GM23248 (cell line): Measurements from ENCODE around the gene BCL2L2. TPM values are rescaled to one million over a fixed set of nuclear protein-coding genes. Genes with fewer than 3 reads are reported as not detected.

Experiments
- DNase-seq: peaks from one replicate; pipeline ENCODE4 v3.0.0-alpha.2; 2015
- H2AFZ ChIP-seq: fragments of 200-600 bp; sonication (generic); 2 replicates; pipeline ENCODE4 v1.6.1; 2016; ENCODE audit warnings: antibody characterized with exemption
- H3F3A ChIP-seq: fragments of 200-600 bp; sonication (generic); 2 replicates; pipeline ENCODE4 v1.6.1; 2016; ENCODE audit warnings: mild to moderate bottlenecking, antibody characterized with exemption, mixed run types; ENCODE audit not compliant: insufficient read depth
- H3K27ac ChIP-seq: fragments of 200-600 bp; sonication (generic); 2 replicates; pipeline ENCODE4 v1.5.1; 2016; ENCODE audit warnings: mild to moderate bottlenecking
- H3K27me3 ChIP-seq: fragments of 200-600 bp; sonication (generic); replicated peaks from 2 replicates; pipeline ENCODE4 v1.6.1; 2016; ENCODE audit warnings: mild to moderate bottlenecking; ENCODE audit not compliant: insufficient read depth
- H3K36me3 ChIP-seq: fragments of 200-600 bp; sonication (generic); 2 replicates; pipeline ENCODE4 v1.6.1; 2016; ENCODE audit warnings: low read depth, mild to moderate bottlenecking
- H3K4me1 ChIP-seq: fragments of 200-600 bp; sonication (generic); 2 replicates; pipeline ENCODE4 v1.6.1; 2016; ENCODE audit warnings: mild to moderate bottlenecking; ENCODE audit not compliant: insufficient read depth
- H3K4me2 ChIP-seq: fragments of 200-600 bp; sonication (generic); one replicate; pipeline ENCODE4 v1.6.1; 2016; ENCODE audit warnings: mild to moderate bottlenecking; ENCODE audit not compliant: unreplicated experiment
- H3K4me3 ChIP-seq: fragments of 200-600 bp; sonication (generic); 2 replicates; pipeline ENCODE4 v1.5.1; 2016; ENCODE audit warnings: mild to moderate bottlenecking
- H3K79me2 ChIP-seq: fragments of 200-600 bp; sonication (generic); 2 replicates; pipeline ENCODE4 v1.6.1; 2016; ENCODE audit warnings: mild to moderate bottlenecking; ENCODE audit not compliant: insufficient read depth
- H3K9ac ChIP-seq: fragments of 200-600 bp; sonication (generic); 2 replicates; pipeline ENCODE4 v1.6.1; 2016; ENCODE audit warnings: mild to moderate bottlenecking
- H3K9me2 ChIP-seq: fragments of 200-600 bp; sonication (generic); 2 replicates; pipeline ENCODE4 v1.6.1; 2016; ENCODE audit warnings: mixed run types, mild to moderate bottlenecking, moderate library complexity; ENCODE audit not compliant: insufficient read depth
- H3K9me3 ChIP-seq: fragments of 200-600 bp; sonication (generic); one replicate; pipeline ENCODE4 v1.6.1; 2017; ENCODE audit warnings: low read depth
- H4K20me1 ChIP-seq: fragments of 200-600 bp; sonication (generic); 2 replicates; pipeline ENCODE4 v1.6.0; 2016; ENCODE audit not compliant: insufficient read depth
- EZH2 ChIP-seq: fragments of 200-600 bp; sonication (generic); IDR thresholded peaks from 2 replicates; pipeline ENCODE4 v1.6.1; 2018; ENCODE audit warnings: antibody characterized with exemption, mild to moderate bottlenecking; ENCODE audit not compliant: insufficient read depth, poor library complexity, severe bottlenecking
- EZH2phosphoT487 ChIP-seq: fragments of 200-600 bp; sonication (generic); IDR thresholded peaks from 2 replicates; pipeline ENCODE4 v1.6.1; 2018; ENCODE audit warnings: antibody characterized with exemption, moderate library complexity, mild to moderate bottlenecking, low read depth; ENCODE audit not compliant: insufficient read depth
- WGBS, 2 experiments: methylation state at CpG; one replicate each; pipeline ENCODE4 v1.1.6; 2015 to 2017; ENCODE audit warnings: low lambda C conversion rate in 2 of 2, low coverage in 1 of 2; ENCODE audit errors: missing lambda C conversion rate in 2 of 2; 5-methylcytosine and 5-hydroxymethylcytosine counted together
- in situ Hi-C: fragments of 300-500 bp; cut with MboI; formaldehyde crosslinking; loops from 2 replicates; pipeline ENCODE4 v1.15.0; 2020
- polyA plus RNA-seq: library from polyadenylated mRNA; unstranded; fragments of >200 nt; fragmentation: Nextera tagmentation; extraction: Ambion mirVana; gene quantifications from 2 replicates; pipeline ENCODE4 v1.2.1, GENCODE V29; 2016
- total RNA-seq: library from RNA; depleted of rRNA; stranded (reverse); fragments of >200 nt; shearing (Covaris generic); gene quantifications from 2 replicates; pipeline ENCODE4 v1.2.3, GENCODE V29; 2014

Gene BCL2L2
- total and polyA plus RNA-seq, 2 experiments from 2014 or later, result 6.4 to 35.0 TPM

- DNase-seq, result peak; percentile 82
- Histone ChIP-seq H3K27ac (no peak overlapping the region), H3K9me2 (no peaks in the 10 kb centered on the region), H3K4me1 (peaks cover 26% of the 10 kb centered on the region), H3K36me3 (no peaks in the 10 kb centered on the region), H4K20me1 (no peaks in the 10 kb centered on the region), H3K9me3 (no peaks in the 10 kb centered on the region), H3K9ac (peak overlapping the region; percentile 43; the same call in 1 of the 2 replicates), H3F3A (peaks cover 26% of the 10 kb centered on the region), H3K27me3 (no peaks in the 10 kb centered on the region), H2AFZ (peak overlapping the region; percentile 66), H3K79me2 (no peaks in the 10 kb centered on the region), H3K4me2 (peak overlapping the region; percentile 60), H3K4me3 (peak overlapping the region; percentile 38; the same call in 1 of the 2 replicates)
- in situ Hi-C loops, result no loop called here
- WGBS, 2 experiments, result 25 to 29% methylated on average over 24 of the region's 24 CpGs
- TF ChIP-seq EZH2, result no peak
- TF ChIP-seq EZH2phosphoT487, result no peak
These were observed 11.7 kb upstream of the BCL2L2 start for GRCh38 chr14:23294734-23295561.

- in situ Hi-C loops, result no loop called here
- Histone ChIP-seq H3K9me2 (no peaks in the 10 kb centered on the region), H4K20me1 (no peaks in the 10 kb centered on the region), H3K9me3 (no peaks in the 10 kb centered on the region), H3K4me3 (no peak overlapping the region), H3K27me3 (no peaks in the 10 kb centered on the region), H3K9ac (no peak overlapping the region), H3K4me2 (no peak overlapping the region), H2AFZ (no peak overlapping the region), H3K36me3 (no peaks in the 10 kb centered on the region), H3K79me2 (no peaks in the 10 kb centered on the region), H3F3A (peaks cover 37% of the 10 kb centered on the region), H3K4me1 (peaks cover 32% of the 10 kb centered on the region), H3K27ac (no peak overlapping the region)
- DNase-seq, result no peak
- TF ChIP-seq EZH2phosphoT487 (no peak), EZH2 (no peak)
- WGBS, 2 experiments, result 90 to 96% methylated on average over 7 of the region's 7 CpGs
These were observed 10.4 kb upstream of the BCL2L2 start for GRCh38 chr14:23296012-23296777.

DNA sequence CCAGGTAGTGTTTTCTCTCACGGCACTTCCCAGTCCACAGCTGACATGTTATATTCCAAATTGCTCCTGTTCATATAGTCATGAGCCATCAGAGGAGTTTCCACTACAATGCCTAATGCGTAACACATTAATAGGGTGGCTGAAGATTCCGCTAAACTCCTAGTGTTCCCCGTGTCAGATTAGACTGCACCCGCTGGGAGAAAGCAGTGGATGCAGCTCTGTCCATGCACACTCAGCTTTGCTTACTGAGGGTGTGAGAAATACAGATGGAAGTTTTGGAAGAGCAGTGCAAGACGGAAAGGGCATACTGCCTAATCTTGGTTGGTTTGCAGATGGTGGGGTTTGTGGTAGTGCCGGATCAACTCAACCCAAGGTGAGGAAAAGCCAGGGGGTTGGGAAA lies 9.5 kb upstream of the BCL2L2 start:
- peaks cover 32% of the 10 kb centered on the region for H3K4me1 ChIP-seq
- WGBS, 2 experiments, result 79 to 83% methylated on average over 7 of the region's 7 CpGs
- no peaks in the 10 kb centered on the region for H3K9me3 ChIP-seq
- H3K79me2 ChIP-seq, result no peaks in the 10 kb centered on the region
- H3K27me3 ChIP-seq, result no peaks in the 10 kb centered on the region
- no peaks in the 10 kb centered on the region for H4K20me1 ChIP-seq
- no peaks in the 10 kb centered on the region for H3K36me3 ChIP-seq
- DNase-seq, result no peak
- in situ Hi-C loops, result no loop called here
- H3K27ac ChIP-seq, result no peak overlapping the region
- TF ChIP-seq EZH2, result no peak
- TF ChIP-seq EZH2phosphoT487, result no peak
- H3K4me2 ChIP-seq, result no peak overlapping the region
- H3K9ac ChIP-seq, result no peak overlapping the region
- H2AFZ ChIP-seq, result no peak overlapping the region
- no peak overlapping the region for H3K4me3 ChIP-seq
- no peaks in the 10 kb centered on the region for H3K9me2 ChIP-seq
- peaks cover 37% of the 10 kb centered on the region for H3F3A ChIP-seq

DNA sequence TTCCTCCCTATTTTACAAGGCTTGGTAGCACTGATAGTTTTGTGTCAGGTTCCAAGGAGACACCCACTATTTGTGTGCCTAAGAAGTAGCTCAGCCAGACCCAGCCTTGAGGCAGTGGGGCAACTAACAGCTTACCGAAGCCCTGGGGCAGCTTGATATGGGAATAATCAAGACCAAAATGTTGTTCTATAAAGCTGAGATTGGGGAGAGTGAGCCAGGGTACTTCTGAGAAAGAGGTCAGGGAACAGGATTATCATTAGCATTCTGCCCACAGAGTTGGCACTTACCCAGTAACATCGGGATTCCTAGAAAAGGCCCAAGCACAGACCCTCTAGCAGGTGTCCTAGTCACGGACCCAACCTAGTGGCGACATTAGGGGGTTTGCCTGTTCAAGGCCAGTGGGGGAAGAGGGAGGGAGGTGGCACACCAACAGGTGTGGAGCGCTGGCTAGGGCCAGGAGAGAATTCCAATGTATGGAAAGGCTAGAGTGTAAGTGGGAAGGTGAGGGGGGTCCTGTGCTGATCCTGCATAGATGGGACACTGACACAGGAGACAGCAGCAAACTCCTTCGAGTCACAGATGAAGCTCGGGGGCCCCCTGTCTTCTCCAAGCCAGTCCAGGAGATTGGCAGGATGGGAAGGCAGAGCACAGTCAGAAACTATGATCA lies 8.9 kb upstream of the BCL2L2 start:
- Histone ChIP-seq H3K9ac (peak overlapping the region; percentile 79), H2AFZ (no peak overlapping the region), H3K27ac (peak overlapping the region; percentile 97), H3F3A (peaks cover 37% of the 10 kb centered on the region), H3K4me1 (peaks cover 32% of the 10 kb centered on the region), H3K79me2 (no peaks in the 10 kb centered on the region), H3K9me3 (no peaks in the 10 kb centered on the region), H3K9me2 (no peaks in the 10 kb centered on the region), H3K4me2 (no peak overlapping the region), H4K20me1 (no peaks in the 10 kb centered on the region), H3K27me3 (no peaks in the 10 kb centered on the region), H3K36me3 (no peaks in the 10 kb centered on the region), H3K4me3 (no peak overlapping the region)
- TF ChIP-seq EZH2phosphoT487 (no peak), EZH2 (no peak)
- in situ Hi-C loops, result no loop called here
- no peak for DNase-seq
- WGBS, 2 experiments, result 92 to 93% methylated on average over 7 of the region's 7 CpGs
